ENCODE data around the gene PTCD2. TPM values are rescaled to one million over a fixed set of nuclear protein-coding genes. Genes with fewer than 3 reads are reported as not detected.

Gene PTCD2
- total RNA-seq, 2 experiments from 2014 or later: 11.7 to 17.9 TPM

DNA sequence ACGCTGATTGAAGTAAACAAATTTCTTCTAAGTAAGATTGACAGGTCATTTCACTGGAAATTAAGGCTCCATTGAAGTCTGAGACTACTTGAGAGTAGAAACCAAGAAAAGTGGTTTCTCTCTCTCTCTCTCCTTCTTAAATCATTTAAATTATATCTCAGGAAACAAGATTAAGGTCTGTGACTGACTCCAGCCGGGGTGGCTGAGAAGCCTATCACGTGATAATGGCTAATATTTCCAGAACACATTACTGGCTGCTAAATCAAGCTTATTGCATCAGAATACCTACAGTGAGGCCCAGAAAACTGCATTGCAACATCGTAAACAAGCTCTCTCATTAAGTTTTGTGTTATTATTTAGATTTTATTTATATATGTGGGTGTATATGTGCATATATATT lies 88.4 kb downstream of the PTCD2 start:
- intact Hi-C loops (cut with micrococcal nuclease; ENCODE audit: unreplicated experiment): loop anchor here (10.0 kb wide), 1 partner anchor 76 kb away; no protein-coding TSS in a partner anchor
- Histone ChIP-seq H3K79me2 (ENCODE audit: insufficient read depth, low read depth, low read length) (no peaks in the 10 kb centered on the region), H4K20me1 (ENCODE audit: insufficient read depth, low read length) (no peaks in the 10 kb centered on the region), H3K4me2 (ENCODE audit: low read length) (no peak overlapping the region), H2AFZ (ENCODE audit: low read length) (no peak overlapping the region), H3K4me1 (ENCODE audit: insufficient read depth, low read length, poor library complexity, severe bottlenecking) (no peaks in the 10 kb centered on the region), H3K9me3 (ENCODE audit: low read length) (no peaks in the 10 kb centered on the region), H3K36me3 (ENCODE audit: insufficient read depth, low read length) (no peaks in the 10 kb centered on the region), H3K27ac (ENCODE audit: low read depth, low read length, poor library complexity, severe bottlenecking) (no peak overlapping the region), H3K9me2 (ENCODE audit: insufficient read depth, low read length) (no peaks in the 10 kb centered on the region), H3K4me3 (ENCODE audit: low read depth, low read length, poor library complexity, severe bottlenecking) (no peak overlapping the region)
- ChIA-PET CTCF (ENCODE audit: unreplicated experiment) (no interaction called here), POLR2A (no interaction called here)
- DNase-seq (ENCODE audit: low spot score): no peak
- BruUV-seq (replicated peaks): no TSS peak
- TF ChIP-seq, protein P1, sequence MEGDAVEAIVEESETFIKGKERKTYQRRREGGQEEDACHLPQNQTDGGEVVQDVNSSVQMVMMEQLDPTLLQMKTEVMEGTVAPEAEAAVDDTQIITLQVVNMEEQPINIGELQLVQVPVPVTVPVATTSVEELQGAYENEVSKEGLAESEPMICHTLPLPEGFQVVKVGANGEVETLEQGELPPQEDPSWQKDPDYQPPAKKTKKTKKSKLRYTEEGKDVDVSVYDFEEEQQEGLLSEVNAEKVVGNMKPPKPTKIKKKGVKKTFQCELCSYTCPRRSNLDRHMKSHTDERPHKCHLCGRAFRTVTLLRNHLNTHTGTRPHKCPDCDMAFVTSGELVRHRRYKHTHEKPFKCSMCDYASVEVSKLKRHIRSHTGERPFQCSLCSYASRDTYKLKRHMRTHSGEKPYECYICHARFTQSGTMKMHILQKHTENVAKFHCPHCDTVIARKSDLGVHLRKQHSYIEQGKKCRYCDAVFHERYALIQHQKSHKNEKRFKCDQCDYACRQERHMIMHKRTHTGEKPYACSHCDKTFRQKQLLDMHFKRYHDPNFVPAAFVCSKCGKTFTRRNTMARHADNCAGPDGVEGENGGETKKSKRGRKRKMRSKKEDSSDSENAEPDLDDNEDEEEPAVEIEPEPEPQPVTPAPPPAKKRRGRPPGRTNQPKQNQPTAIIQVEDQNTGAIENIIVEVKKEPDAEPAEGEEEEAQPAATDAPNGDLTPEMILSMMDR (conservative IDR thresholded peaks at IDR 0.05; ENCODE audit: low read length): no peak
- no peak for TF ChIP-seq EZH2phosphoT487 (IDR thresholded peaks at IDR 0.05; ENCODE audit: borderline replicate concordance, low read depth, low read length)

GRCh38 chr5:72410688-72411295 lies 90.6 kb downstream of the PTCD2 start:
- no peak for DNase-seq (ENCODE audit: low spot score)
- intact Hi-C loops (cut with micrococcal nuclease; ENCODE audit: unreplicated experiment): no loop called here
- TF ChIP-seq, protein P1 (conservative IDR thresholded peaks at IDR 0.05; ENCODE audit: low read length): no peak
- no peak for TF ChIP-seq EZH2phosphoT487 (IDR thresholded peaks at IDR 0.05; ENCODE audit: borderline replicate concordance, low read depth, low read length)
- Histone ChIP-seq H3K4me1 (ENCODE audit: insufficient read depth, low read length, poor library complexity, severe bottlenecking) (no peaks in the 10 kb centered on the region), H3K4me3 (ENCODE audit: low read depth, low read length, poor library complexity, severe bottlenecking) (no peak overlapping the region), H3K27ac (ENCODE audit: low read depth, low read length, poor library complexity, severe bottlenecking) (no peak overlapping the region), H2AFZ (ENCODE audit: low read length) (no peak overlapping the region), H3K36me3 (ENCODE audit: insufficient read depth, low read length) (no peaks in the 10 kb centered on the region), H3K4me2 (ENCODE audit: low read length) (no peak overlapping the region), H3K9me2 (ENCODE audit: insufficient read depth, low read length) (no peaks in the 10 kb centered on the region), H3K9me3 (ENCODE audit: low read length) (no peaks in the 10 kb centered on the region), H4K20me1 (ENCODE audit: insufficient read depth, low read length) (no peaks in the 10 kb centered on the region), H3K79me2 (ENCODE audit: insufficient read depth, low read depth, low read length) (no peaks in the 10 kb centered on the region)
- ChIA-PET POLR2A (interaction anchor here (1.5 kb wide), 1 partner anchor 26 kb away, joined by 4 read pairs; no protein-coding TSS in a partner anchor), CTCF (ENCODE audit: unreplicated experiment) (no interaction called here)
- no TSS peak for BruUV-seq (replicated peaks)

DNA sequence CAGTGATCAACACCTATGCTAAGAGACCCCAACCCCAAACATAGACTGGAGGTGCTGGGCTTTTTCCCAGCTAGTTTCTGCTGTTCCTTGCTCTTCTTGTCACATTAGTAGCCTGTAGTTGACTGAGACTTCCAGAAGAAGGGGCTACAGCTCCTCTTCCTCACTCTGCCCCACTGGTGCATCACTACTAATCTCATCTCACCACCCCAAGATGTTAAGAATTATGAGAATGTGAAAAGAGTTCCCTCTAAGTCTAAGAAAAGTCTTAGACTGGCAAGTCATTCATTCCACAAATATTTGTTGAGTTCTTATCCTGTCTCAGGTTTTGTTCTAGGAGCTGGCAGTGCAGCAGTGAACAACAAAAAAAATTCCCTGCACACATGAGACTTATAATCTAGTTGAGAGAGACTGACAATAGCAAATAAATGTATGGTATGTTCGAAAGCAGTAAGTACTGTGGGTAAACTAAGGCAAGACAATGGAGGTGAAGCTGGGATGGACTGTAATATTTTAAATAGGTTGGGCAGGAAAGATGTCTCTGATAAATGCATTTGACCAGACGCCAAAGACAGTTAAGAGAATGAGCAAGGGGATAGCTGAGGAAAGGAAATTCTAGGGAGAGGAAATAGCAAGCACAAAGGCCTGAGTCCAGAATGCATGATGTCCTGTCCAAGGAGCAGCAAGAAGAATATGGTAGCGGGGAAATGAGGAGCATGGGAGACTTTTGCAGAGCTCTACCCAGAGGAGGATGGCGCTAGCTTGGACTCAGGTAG lies 92.3 kb downstream of the PTCD2 start:
- Histone ChIP-seq H4K20me1 (ENCODE audit: insufficient read depth, low read length) (no peaks in the 10 kb centered on the region), H3K4me1 (ENCODE audit: insufficient read depth, low read length, poor library complexity, severe bottlenecking) (no peaks in the 10 kb centered on the region), H3K4me2 (ENCODE audit: low read length) (no peak overlapping the region), H3K27ac (ENCODE audit: low read depth, low read length, poor library complexity, severe bottlenecking) (no peak overlapping the region), H2AFZ (ENCODE audit: low read length) (no peak overlapping the region), H3K4me3 (ENCODE audit: low read depth, low read length, poor library complexity, severe bottlenecking) (no peak overlapping the region), H3K9me2 (ENCODE audit: insufficient read depth, low read length) (no peaks in the 10 kb centered on the region), H3K79me2 (ENCODE audit: insufficient read depth, low read depth, low read length) (no peaks in the 10 kb centered on the region), H3K36me3 (ENCODE audit: insufficient read depth, low read length) (no peaks in the 10 kb centered on the region), H3K9me3 (ENCODE audit: low read length) (no peaks in the 10 kb centered on the region)
- no TSS peak for BruUV-seq (replicated peaks)
- no peak for TF ChIP-seq EZH2phosphoT487 (IDR thresholded peaks at IDR 0.05; ENCODE audit: borderline replicate concordance, low read depth, low read length)
- TF ChIP-seq, protein P1 (conservative IDR thresholded peaks at IDR 0.05; ENCODE audit: low read length): no peak
- ChIA-PET POLR2A (interaction anchor here (0.7 kb wide), 1 partner anchor 125 kb away, joined by 3 read pairs; no protein-coding TSS in a partner anchor), CTCF (ENCODE audit: unreplicated experiment) (no interaction called here)
- DNase-seq (ENCODE audit: low spot score): no peak
- intact Hi-C loops (cut with micrococcal nuclease; ENCODE audit: unreplicated experiment): no loop called here
